ENCODE data around the gene CRABP2. TPM values are rescaled to one million over a fixed set of nuclear protein-coding genes. Genes with fewer than 3 reads are reported as not detected.
A peak's percentile ranks its signal among the peaks of the same experiment; 100 is the strongest.

CRABP2 gene
- total RNA-seq, 1 experiment from 2014 or later: 31.9 TPM

DNA sequence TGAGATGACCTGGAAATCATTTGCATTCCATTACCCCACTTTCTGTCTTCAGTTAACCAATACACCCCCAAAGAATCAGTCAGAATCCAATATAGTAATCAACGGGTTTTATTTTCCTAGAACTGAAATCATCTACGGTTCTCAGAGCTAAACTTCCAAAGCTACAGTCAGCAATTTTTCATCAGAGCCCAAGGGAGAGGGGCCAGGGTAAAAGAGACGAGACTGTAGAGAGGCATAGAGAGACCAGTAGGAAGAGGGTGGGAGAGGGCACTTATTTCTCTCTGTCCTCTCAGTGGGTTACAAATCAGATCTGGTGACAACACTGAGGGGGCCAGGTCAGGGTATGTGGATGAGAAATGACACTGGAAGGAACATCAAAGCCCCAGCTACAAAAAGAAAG is 36.6 kb upstream of the CRABP2 start:
- no peak for DNase-seq (ENCODE audit: low read depth)

DNA sequence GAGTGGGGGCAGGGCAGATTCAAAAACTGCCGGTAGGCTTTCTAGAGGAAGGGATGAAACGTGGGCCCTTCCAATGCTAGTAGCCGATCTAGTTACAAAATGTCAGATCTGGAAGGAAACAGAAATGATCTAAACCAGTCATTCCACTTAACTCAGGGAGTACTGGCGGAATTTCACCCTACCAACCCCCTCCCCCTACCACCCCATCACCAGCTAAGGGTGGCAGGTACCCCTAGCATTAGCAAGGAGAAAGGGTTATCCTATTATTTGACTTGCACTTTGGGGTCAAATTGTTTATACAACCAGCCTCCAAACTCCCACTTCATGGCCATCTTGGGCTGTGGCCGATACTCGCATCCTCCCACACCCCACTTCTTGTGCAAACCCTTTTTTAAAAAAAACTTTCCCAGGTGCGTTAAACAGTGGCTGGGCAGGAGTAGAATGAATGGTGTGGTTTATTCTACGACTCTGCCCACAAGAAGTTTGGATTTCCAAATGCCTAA is 36.1 kb upstream of the CRABP2 start:
- DNase-seq (ENCODE audit: low read depth): no peak

DNA sequence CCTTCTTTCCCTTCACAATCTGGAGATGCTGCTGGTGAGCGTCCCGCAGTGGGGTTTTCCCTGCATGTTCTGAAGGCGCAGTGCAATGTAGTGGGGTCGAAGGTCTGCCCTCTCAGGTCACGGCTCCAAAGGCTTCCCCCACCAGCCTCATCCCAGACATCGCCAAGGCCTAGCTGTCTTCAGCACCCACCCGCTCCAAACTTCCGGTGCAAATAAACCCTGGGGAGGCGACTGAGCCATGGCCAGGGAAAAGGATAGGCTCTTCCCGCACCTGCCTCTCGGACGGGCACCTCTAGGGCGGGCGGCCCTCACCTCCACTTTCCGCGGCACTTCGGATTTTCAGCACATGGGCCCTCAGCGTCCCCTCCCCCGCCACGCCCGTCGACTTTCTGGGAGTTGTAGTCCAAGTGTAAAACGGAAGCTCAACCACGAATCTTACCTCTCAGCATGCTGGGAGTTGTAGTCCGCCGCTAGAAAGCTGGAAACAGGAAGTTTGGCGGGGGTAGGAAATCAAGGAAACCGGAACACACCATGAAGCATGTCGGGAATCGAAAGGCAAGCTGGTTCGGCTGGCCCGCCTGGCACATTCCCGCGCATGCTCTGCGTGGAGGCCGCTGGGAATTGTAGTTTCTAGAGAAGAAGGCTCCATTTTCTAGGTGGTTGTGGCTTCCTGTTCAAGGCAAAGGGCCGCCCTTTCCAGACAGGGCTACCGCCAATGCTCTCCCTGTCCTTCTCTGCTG is 35.5 kb upstream of the CRABP2 start, which contains the start of gene MRPL24:
TSS of gene MRPL24 (minus strand) at position 348 of the 740 bp plus-strand sequence. CDS start 2,384 bp downstream, outside the sequence.
- DNase-seq (ENCODE audit: low read depth): peak; percentile 100

- DNase-seq (ENCODE audit: low read depth): no peak
These were observed 34.9 kb upstream of the CRABP2 start for GRCh38 chr1:156740237-156740740.

- DNase-seq (ENCODE audit: low read depth): no peak
These were observed 33.5 kb upstream of the CRABP2 start for GRCh38 chr1:156738916-156739315.

DNA sequence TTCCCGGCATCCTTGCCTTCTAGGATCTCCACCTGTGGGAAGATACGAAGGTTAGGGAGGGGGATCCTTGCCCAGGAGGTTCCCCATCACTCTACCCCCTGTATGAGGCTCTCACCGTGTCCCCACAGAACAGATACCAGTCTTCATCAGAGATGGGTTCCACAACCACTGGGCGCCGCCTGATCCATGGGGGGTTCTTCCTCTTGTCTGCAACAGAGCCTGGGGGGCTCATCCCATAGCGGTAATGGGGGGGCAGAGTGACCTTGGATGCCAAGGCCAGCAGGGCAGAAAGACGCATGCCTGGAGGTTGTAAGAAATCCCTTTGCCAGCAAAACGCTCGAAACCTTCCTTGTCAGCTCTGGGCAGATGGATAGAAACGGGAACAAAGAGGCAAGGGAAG is 33.0 kb upstream of the CRABP2 start:
- no peak for DNase-seq (ENCODE audit: low read depth)

DNA sequence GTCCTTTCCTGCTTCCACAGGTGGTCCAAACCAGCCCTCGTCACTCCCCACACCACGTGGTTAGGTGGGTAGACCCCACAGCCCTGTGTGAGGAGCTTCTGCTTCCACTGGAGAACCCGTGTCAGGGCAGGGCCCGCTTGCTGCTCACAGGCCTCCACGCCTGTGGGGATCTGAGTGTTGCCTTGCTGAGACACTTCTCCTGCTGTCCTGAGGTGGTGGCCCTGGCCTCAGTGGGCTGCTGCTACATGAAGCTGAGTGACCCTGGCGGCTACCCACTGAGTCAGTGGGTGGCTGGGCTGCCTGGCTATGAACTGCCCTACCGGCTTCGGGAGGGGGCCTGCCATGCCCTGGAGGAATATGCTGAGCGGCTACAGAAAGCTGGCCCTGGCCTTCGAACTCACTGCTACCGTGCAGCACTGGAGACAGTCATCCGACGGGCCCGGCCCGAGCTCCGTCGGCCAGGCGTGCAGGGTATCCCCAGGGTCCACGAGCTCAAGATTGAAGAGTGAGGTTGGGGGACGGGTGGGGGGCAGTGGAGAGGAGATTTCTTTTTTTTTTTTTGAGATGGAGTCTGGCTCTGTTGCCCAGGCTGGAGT is 28.7 kb upstream of the CRABP2 start:
- DNase-seq (ENCODE audit: low read depth): no peak

GRCh38 chr1:156728599-156729462 is 23.4 kb upstream of the CRABP2 start, which contains the start of gene ISG20L2:
Gene ISG20L2, minus strand, starts transcription at chr1:156728766. Its CDS starts 1,114 bp downstream, at chr1:156727652.
- DNase-seq (ENCODE audit: low read depth): peak; percentile 98

DNA sequence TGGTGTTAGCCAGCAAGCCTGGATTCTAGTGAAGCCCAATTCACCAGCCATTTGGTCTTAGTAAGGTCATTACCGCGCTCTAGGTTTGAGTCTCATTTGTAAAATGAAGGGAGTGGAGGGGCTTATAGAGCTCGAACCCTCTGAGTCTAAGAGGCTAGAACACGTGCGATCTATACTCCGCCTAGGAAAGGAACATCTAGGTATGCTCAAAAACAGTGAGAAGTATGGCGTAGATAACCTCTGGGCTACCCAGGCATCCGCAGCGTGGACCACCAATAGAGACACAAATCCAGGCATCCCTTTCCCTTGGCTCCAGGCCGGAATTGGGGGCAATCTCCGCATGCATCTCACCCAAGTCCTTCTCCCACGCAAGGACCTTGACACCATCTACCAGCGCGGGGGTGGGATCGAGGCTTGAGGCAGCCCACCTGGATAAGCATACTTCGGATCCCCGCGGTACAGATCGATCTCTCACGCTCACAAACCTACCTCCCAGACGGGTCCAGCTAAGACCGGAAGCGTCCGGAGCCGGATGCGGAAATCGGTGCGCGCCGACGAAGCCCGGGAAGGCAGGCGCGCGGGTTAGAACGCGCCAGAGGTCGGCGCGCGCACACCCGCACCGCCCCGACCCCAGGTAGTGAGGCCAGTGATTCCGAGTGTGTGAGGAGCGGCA is 22.7 kb upstream of the CRABP2 start, which contains the start of gene METTL25B:
TSS of gene METTL25B (plus strand) at position 544 of the 673 bp plus-strand sequence. CDS start 636 bp downstream, outside the sequence.
- peak; percentile 85 for DNase-seq (ENCODE audit: low read depth)

DNA sequence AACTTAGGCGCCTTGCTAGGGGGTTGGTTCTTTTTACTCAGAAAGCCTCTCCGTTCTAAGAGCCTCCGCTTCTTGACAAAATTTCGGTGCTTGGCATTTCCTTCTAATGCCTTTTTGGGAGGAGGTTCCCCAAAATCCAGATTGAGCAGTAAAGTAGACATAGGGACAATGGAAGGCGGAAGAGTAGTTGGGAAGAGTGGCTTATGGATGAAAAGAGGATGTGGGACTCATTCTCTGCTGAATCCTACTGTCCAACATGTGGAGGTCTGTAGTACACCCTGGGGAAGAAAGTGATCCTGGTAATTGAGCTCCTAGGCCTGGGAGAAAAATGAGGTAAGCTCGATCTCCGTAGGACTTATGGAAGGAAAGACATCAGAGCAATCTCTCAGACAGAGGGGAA is 22.1 kb upstream of the CRABP2 start:
- no peak for DNase-seq (ENCODE audit: low read depth)

GRCh38 chr1:156726549-156727226 is 21.3 kb upstream of the CRABP2 start:
- DNase-seq (ENCODE audit: low read depth): peak; percentile 79

DNA sequence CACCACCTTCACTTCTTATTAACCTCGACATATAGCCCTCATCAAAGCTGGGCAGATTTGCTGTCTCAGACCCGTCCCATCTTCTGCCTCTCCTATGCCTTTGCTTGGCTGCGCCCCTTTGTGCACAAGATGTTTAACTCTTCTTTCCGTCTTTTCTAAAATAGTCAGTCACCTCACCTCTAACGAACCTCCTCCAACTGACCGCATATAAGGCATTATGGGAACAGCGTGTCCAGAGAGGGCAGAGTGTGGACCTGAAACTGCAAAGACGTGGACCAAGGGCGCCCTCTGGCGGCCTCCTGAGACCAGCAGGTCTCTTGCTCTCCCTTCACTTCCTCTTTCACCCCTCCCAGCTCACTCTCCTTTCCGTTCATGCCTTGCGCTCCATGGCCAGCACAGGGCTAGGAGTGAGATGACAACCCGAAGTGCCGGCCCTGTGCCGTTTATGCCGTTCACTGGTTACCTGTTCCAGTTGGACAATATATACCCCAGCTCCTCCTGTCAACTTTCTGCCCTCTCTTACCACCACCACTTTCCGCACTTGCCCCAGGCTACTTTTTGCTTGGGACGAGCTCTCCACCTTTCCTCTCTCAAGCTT is 20.4 kb upstream of the CRABP2 start:
- DNase-seq (ENCODE audit: low read depth): peak; percentile 90

GRCh38 chr1:156721535-156721934 is 16.2 kb upstream of the CRABP2 start:
- no peak for DNase-seq (ENCODE audit: low read depth)

GRCh38 chr1:156721131-156721530 is 15.7 kb upstream of the CRABP2 start:
- no peak for DNase-seq (ENCODE audit: low read depth)

GRCh38 chr1:156717351-156717750 is 12.0 kb upstream of the CRABP2 start:
- peak; percentile 57 for DNase-seq (ENCODE audit: low read depth)

GRCh38 chr1:156714830-156715229 is 9.4 kb upstream of the CRABP2 start:
- DNase-seq (ENCODE audit: low read depth): no peak

GRCh38 chr1:156712626-156713025 is 7.2 kb upstream of the CRABP2 start:
- peak; percentile 63 for DNase-seq (ENCODE audit: low read depth)

- peak; percentile 42 for DNase-seq (ENCODE audit: low read depth)
These were observed 5.8 kb upstream of the CRABP2 start for GRCh38 chr1:156711011-156711817.
